ENCODE data around the gene CACNG4. TPM values are rescaled to one million over a fixed set of nuclear protein-coding genes. Genes with fewer than 3 reads are reported as not detected.

The CACNG4 gene
- total RNA-seq, 2 experiments from 2014 or later = not detected

DNA sequence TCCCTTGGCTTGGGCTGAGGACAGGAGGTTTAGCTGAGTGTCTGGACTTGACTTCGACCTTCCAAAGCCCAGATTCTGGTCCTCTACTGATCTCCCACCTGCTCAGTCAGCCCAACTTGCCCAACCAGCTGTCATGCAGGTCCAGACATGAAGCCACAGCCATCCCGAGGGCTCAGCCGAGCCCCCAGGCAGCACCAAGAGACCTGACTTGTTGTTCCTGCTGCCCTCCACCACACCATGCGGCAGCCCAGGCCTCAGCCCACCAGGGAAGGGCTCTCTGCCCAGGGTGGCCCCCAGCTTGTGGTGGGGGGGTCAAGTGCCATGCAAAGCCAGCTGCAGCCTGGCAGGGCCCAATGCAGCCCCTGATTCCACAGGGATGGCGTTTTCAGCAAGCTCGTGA, 17.2 kb upstream of the CACNG4 start:
- TF ChIP-seq, protein P1, sequence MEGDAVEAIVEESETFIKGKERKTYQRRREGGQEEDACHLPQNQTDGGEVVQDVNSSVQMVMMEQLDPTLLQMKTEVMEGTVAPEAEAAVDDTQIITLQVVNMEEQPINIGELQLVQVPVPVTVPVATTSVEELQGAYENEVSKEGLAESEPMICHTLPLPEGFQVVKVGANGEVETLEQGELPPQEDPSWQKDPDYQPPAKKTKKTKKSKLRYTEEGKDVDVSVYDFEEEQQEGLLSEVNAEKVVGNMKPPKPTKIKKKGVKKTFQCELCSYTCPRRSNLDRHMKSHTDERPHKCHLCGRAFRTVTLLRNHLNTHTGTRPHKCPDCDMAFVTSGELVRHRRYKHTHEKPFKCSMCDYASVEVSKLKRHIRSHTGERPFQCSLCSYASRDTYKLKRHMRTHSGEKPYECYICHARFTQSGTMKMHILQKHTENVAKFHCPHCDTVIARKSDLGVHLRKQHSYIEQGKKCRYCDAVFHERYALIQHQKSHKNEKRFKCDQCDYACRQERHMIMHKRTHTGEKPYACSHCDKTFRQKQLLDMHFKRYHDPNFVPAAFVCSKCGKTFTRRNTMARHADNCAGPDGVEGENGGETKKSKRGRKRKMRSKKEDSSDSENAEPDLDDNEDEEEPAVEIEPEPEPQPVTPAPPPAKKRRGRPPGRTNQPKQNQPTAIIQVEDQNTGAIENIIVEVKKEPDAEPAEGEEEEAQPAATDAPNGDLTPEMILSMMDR (IDR thresholded peaks at IDR 0.05) = no peak
- Mint-ChIP-seq H3K27ac (no peak overlapping the region), H3K4me3 (no peak overlapping the region), H3K9me3 (no peaks in the 10 kb centered on the region), H3K4me1 (ENCODE audit: low read depth) (peaks cover 16% of the 10 kb centered on the region), H3K27me3 (peaks cover 76% of the 10 kb centered on the region), H3K36me3 (ENCODE audit: low read depth) (no peaks in the 10 kb centered on the region)
- DNase-seq (peak in 1 of 14 experiments; percentile 17), ATAC-seq (ENCODE audit: poor library complexity) (no peak)
- Histone ChIP-seq H3K27ac (ENCODE audit: low read depth in 1 of 2, low read length in 2 of 2) (no peak overlapping the region), H3K36me3 (ENCODE audit: insufficient read depth, low read length) (no peaks in the 10 kb centered on the region), H3K4me1 (ENCODE audit: insufficient read depth, low read length) (peaks cover 4% of the 10 kb centered on the region), H3K9me3 (ENCODE audit: control insufficient read depth in 1 of 2, insufficient read depth in 1 of 2, low read length in 2 of 2) (no peaks in the 10 kb centered on the region), H3K4me3 (ENCODE audit: low read length) (no peak overlapping the region), H3K27me3 (ENCODE audit: control insufficient read depth in 1 of 2, insufficient read depth in 2 of 2, low read length in 2 of 2) (peaks cover 17 to 30% of the 10 kb centered on the region in 2 experiments)
- CTCF ChIA-PET = no interaction called here
- intact Hi-C loops (cut with DNase I, micrococcal nuclease) = no loop called here
- POLR2A ChIA-PET = no interaction called here

DNA sequence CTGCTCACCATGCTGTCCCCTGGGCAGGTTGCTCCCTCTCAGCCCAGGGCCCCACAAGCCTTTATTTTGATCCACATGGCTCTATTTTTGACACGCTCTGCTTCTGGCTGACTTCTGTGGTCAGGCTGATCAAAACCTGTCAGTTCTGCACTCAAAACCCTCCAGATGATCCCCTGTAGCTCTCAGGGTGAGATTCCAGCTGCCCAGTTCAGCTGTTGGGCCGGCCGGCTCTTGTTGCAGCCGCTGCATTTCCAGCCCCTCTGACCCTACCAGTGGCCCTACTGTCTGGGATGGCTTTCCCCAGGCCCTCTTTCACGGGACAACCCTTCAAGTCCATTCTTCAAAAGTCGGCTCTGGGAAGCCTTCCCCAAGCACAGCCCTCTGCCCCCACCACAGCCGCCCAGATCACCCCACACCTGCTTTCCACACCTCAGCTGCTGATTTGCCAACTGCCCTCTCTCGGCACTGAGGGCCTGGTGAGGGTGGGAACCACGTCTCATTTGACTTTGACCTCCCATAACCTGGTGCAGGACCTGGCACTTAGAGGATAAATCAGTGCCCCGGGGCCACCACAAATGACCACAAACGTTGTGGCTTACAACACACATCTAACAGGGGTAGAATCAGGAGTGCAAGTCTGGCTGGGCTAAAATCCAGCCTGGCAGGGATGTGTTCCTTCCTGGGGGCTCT, 16.3 kb upstream of the CACNG4 start:
- no peak for DNase-seq
- no peaks in the 10 kb centered on the region for H3K36me3 ChIP-seq (ENCODE audit: insufficient read depth, low read length)
- H3K9me3 Mint-ChIP-seq = no peaks in the 10 kb centered on the region
- H3K9me3 ChIP-seq (ENCODE audit: control insufficient read depth in 1 of 2, insufficient read depth in 1 of 2, low read length in 2 of 2) = peaks cover 0 to 7% of the 10 kb centered on the region in 2 experiments
- CTCF ChIA-PET = no interaction called here
- no peak for ATAC-seq (ENCODE audit: poor library complexity)
- H3K27me3 ChIP-seq (ENCODE audit: control insufficient read depth in 1 of 2, insufficient read depth in 2 of 2, low read length in 2 of 2) = peaks cover 12 to 23% of the 10 kb centered on the region in 2 experiments
- POLR2A ChIA-PET = no interaction called here
- intact Hi-C loops (cut with DNase I, micrococcal nuclease) = no loop called here
- peaks cover 4% of the 10 kb centered on the region for H3K4me1 ChIP-seq (ENCODE audit: insufficient read depth, low read length)
- H3K4me1 Mint-ChIP-seq (ENCODE audit: low read depth) = peaks cover 16% of the 10 kb centered on the region
- TF ChIP-seq, protein P1 (IDR thresholded peaks at IDR 0.05) = no peak
- no peak overlapping the region for H3K4me3 Mint-ChIP-seq
- H3K27ac ChIP-seq (ENCODE audit: low read depth in 1 of 2, low read length in 2 of 2) = no peak overlapping the region
- no peak overlapping the region for H3K27ac Mint-ChIP-seq
- H3K4me3 ChIP-seq (ENCODE audit: low read length) = no peak overlapping the region
- peaks cover 67% of the 10 kb centered on the region for H3K27me3 Mint-ChIP-seq
- no peaks in the 10 kb centered on the region for H3K36me3 Mint-ChIP-seq (ENCODE audit: low read depth)

DNA sequence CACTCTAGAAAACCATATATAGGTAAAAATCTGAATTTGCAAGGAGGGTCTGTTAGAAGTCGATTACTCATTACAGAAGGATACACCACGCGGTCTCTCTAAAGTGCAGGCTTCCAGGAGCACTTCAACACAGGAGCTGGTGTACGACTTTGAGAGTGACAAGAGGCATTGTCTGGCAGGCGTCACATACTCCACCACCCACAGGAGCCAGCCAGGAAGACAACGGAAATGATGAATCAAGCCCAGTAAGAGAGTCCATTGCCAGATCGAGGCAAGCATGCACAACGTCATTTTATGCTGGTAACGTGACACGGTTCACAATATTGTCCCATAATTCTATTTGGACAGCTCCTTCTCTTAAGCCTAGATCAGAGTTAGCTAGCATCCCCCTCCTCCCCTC, 15.0 kb upstream of the CACNG4 start:
- Mint-ChIP-seq H3K9me3 (no peaks in the 10 kb centered on the region), H3K27ac (no peak overlapping the region), H3K4me1 (ENCODE audit: low read depth) (peaks cover 16% of the 10 kb centered on the region), H3K27me3 (peaks cover 54% of the 10 kb centered on the region), H3K4me3 (no peak overlapping the region), H3K36me3 (ENCODE audit: low read depth) (no peaks in the 10 kb centered on the region)
- no peak overlapping the region for H3K4me3 ChIP-seq (ENCODE audit: low read length)
- DNase-seq = no peak
- intact Hi-C loops (cut with DNase I, micrococcal nuclease) = no loop called here
- ChIA-PET CTCF (no interaction called here), POLR2A (no interaction called here)
- H3K9me3 ChIP-seq (ENCODE audit: control insufficient read depth in 1 of 2, insufficient read depth in 1 of 2, low read length in 2 of 2) = peaks cover 0 to 7% of the 10 kb centered on the region in 2 experiments
- peaks cover 4% of the 10 kb centered on the region for H3K4me1 ChIP-seq (ENCODE audit: insufficient read depth, low read length)
- H3K27me3 ChIP-seq (ENCODE audit: control insufficient read depth in 1 of 2, insufficient read depth in 2 of 2, low read length in 2 of 2) = peaks cover 12 to 22% of the 10 kb centered on the region in 2 experiments
- ATAC-seq (ENCODE audit: poor library complexity) = no peak
- H3K27ac ChIP-seq (ENCODE audit: low read depth in 1 of 2, low read length in 2 of 2) = no peak overlapping the region
- H3K36me3 ChIP-seq (ENCODE audit: insufficient read depth, low read length) = no peaks in the 10 kb centered on the region
- TF ChIP-seq, protein P1 (IDR thresholded peaks at IDR 0.05) = no peak
